ENCODE measurements around the gene GAL. TPM values are rescaled to one million over a fixed set of nuclear protein-coding genes. Genes with fewer than 3 reads are reported as not detected.
A peak's percentile ranks its signal among the peaks of the same experiment; 100 is the strongest.

The GAL gene
- total and polyA plus RNA-seq, 3 donors from 2014 or later = 1.1 to 1.3 TPM; not detected in 1

DNA sequence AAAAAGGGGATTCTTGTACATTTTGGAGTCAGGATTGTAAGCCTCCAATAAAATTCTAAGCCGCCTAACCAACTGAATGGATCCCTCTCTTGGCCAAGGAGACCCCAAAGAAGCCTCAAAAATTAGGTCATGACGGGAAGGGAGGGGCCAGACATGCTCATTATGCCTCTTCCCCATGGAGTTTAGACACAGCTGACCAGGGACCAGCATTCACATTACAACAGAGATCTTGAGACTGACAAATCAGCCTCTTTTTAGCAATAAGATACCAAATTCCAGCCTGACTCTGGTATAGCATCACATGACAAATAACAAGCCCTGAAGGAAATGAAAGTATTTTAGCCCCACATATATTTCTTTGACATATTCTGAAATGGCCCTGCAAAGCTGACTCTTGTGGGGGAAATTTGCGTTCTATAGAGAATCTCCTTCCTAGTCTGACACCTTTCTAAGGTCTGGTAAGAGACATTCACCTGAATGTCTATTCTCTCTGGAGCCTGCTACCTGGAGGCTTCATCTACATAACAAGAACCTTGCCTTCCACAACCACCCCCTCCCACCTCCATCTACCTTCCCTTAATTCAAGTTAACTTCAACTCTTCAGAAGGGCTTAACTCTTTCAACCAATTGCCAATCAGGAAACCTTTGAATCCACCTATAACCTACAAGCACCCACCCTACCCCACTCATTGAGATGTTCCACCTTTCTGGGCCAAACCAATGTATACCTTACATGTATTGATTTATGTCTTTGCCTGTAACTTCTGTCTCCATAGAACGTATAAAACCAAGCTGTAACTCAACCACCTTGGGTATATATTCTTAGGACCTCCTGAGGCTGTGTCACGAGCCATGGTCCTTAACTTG lies 10.3 kb downstream of the GAL start:
- Histone ChIP-seq H3K36me3 (ENCODE audit: low read depth, missing control alignments) (no peaks in the 10 kb centered on the region), H3K4me1 (no peaks in the 10 kb centered on the region), H3K27me3 (no peaks in the 10 kb centered on the region), H3K4me3 (no peak overlapping the region), H3K27ac (no peak overlapping the region), H3K9me3 (no peaks in the 10 kb centered on the region)
- 83 to 90% methylated on average over 5 of the region's 5 CpGs for WGBS, 2 donors
- DNase-seq = no peak
- intact Hi-C loops (cut with DNase I; ENCODE audit: low total_unique reads) = no loop called here
- TF ChIP-seq, protein P1, sequence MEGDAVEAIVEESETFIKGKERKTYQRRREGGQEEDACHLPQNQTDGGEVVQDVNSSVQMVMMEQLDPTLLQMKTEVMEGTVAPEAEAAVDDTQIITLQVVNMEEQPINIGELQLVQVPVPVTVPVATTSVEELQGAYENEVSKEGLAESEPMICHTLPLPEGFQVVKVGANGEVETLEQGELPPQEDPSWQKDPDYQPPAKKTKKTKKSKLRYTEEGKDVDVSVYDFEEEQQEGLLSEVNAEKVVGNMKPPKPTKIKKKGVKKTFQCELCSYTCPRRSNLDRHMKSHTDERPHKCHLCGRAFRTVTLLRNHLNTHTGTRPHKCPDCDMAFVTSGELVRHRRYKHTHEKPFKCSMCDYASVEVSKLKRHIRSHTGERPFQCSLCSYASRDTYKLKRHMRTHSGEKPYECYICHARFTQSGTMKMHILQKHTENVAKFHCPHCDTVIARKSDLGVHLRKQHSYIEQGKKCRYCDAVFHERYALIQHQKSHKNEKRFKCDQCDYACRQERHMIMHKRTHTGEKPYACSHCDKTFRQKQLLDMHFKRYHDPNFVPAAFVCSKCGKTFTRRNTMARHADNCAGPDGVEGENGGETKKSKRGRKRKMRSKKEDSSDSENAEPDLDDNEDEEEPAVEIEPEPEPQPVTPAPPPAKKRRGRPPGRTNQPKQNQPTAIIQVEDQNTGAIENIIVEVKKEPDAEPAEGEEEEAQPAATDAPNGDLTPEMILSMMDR (IDR thresholded peaks at IDR 0.05) = no peak
- no peak for TF ChIP-seq POLR2A (IDR thresholded peaks at IDR 0.05)

DNA sequence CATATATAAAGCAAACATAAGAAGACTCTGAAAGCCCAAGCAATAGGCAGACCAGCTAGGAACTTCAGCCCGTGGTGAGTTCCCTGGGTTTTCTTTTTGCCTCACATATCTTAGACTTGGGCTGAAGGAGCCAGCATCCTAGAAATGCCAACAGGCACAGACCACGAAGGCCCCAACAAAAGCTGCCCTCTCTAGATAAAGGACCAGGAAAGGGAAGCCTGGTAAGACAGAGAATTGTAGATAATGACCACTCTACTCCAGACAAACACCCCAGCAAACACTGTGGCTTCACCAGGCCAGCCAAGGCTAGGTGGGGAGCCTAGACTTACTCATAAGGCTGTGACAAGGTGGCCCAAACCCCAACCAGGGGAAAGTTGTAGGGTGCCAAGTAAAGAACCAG lies 11.2 kb downstream of the GAL start:
- no peak for TF ChIP-seq POLR2A (IDR thresholded peaks at IDR 0.05)
- TF ChIP-seq, protein P1 (IDR thresholded peaks at IDR 0.05) = no peak
- no peak overlapping the region for H3K27ac ChIP-seq
- DNase-seq = no peak
- WGBS, 2 donors = 79 to 82% methylated on average over 2 of the region's 2 CpGs
- H3K27me3 ChIP-seq = no peaks in the 10 kb centered on the region
- H3K9me3 ChIP-seq = no peaks in the 10 kb centered on the region
- H3K4me3 ChIP-seq = no peak overlapping the region
- H3K4me1 ChIP-seq = no peaks in the 10 kb centered on the region
- no peaks in the 10 kb centered on the region for H3K36me3 ChIP-seq (ENCODE audit: low read depth, missing control alignments)
- intact Hi-C loops (cut with DNase I; ENCODE audit: low total_unique reads) = no loop called here

DNA sequence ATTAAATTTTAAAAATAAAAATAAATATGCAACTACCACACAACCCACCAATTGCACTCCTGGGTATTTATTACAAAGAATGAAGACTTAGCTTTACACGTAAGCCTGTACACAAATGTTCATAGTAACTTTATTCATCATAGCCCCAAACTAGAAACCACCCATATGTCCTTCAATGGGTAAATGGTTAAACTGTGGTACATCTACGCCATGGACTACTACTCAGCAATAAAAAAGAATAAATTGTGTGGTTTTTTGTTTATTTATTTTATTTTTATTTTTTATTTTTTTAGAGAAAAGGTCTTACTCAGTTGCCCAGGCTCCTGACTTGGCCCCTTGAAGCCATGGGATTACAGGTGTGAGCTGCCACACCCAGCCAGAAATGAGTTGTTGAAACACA lies 14.6 kb downstream of the GAL start:
- TF ChIP-seq POLR2A (IDR thresholded peaks at IDR 0.05) = no peak
- Histone ChIP-seq H3K27me3 (no peaks in the 10 kb centered on the region), H3K36me3 (ENCODE audit: low read depth, missing control alignments) (no peaks in the 10 kb centered on the region), H3K9me3 (no peaks in the 10 kb centered on the region), H3K27ac (no peak overlapping the region), H3K4me3 (no peak overlapping the region), H3K4me1 (no peaks in the 10 kb centered on the region)
- 93 to 96% methylated on average over 2 of the region's 2 CpGs for WGBS, 2 donors
- intact Hi-C loops (cut with DNase I; ENCODE audit: low total_unique reads) = no loop called here
- DNase-seq = no peak

DNA sequence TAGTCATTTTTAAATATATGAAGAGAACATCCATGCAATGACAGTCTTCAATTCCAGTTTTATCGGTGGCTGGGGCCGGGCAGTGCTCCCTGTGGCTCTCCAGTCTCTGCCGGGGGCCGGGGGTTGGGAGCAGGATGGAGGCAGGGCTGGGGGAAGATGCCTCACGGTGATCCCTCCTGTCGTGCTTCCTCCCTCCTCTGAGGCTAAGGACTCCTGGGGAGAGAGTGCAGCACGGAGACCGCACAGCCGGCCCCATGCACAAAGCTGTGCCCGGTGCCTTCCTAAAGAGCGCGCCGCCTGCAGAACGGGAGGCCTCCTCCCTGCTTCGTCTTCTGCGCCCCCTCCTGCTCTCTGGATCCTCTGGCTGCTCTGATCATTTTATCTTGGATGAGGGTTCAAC lies 20.5 kb downstream of the GAL start:
- TF ChIP-seq, protein P1 (IDR thresholded peaks at IDR 0.05) = no peak
- TF ChIP-seq POLR2A (IDR thresholded peaks at IDR 0.05) = no peak
- Histone ChIP-seq H3K9me3 (no peaks in the 10 kb centered on the region), H3K4me1 (no peaks in the 10 kb centered on the region), H3K4me3 (peak overlapping the region in 1 of 2 donors; percentile 38), H3K27ac (no peak overlapping the region), H3K36me3 (ENCODE audit: low read depth, missing control alignments) (no peaks in the 10 kb centered on the region), H3K27me3 (no peaks in the 10 kb centered on the region)
- DNase-seq = peak; percentile 38
- intact Hi-C loops (cut with DNase I; ENCODE audit: low total_unique reads) = no loop called here
- WGBS, 2 donors = 10 to 17% methylated on average over 15 to 16 of the region's 16 CpGs

DNA sequence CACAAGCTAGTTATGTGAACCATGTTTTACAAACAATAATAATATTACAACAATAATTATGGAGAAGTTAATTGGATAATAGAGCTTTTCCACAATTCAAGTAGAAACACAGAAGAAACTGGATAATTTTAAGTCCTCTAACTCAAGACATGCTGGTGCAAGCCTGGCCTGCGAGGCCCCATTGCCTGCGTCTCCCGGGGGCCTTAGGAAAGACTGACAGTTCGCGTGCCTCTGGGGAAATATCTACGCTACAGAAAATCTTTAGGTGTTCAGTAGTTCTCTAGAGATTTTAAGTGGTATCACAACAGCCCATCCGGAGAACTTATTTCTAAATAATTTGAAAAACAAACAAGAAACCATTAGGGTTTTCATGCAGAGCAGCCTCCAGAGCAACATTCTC lies 23.2 kb downstream of the GAL start:
- intact Hi-C loops (cut with DNase I; ENCODE audit: low total_unique reads) = no loop called here
- 94 to 95% methylated on average over 7 of the region's 7 CpGs for WGBS, 2 donors
- H3K4me3 ChIP-seq = no peak overlapping the region
- H3K27ac ChIP-seq = no peak overlapping the region
- H3K4me1 ChIP-seq = no peaks in the 10 kb centered on the region
- no peaks in the 10 kb centered on the region for H3K36me3 ChIP-seq (ENCODE audit: low read depth, missing control alignments)
- no peak for TF ChIP-seq POLR2A (IDR thresholded peaks at IDR 0.05)
- TF ChIP-seq, protein P1 (IDR thresholded peaks at IDR 0.05) = no peak
- H3K9me3 ChIP-seq = no peaks in the 10 kb centered on the region
- no peak for DNase-seq
- H3K27me3 ChIP-seq = no peaks in the 10 kb centered on the region
